NB4 (cell line): ENCODE data around the gene BSDC1.

ENCODE experiments used
- CTCF ChIP-seq: IDR thresholded peaks from one replicate; pipeline ENCODE4 v1.5.1; 2012; ENCODE audit warnings: low read depth, low read length
- POLR2A ChIP-seq: IDR thresholded peaks from 2 replicates; pipeline ENCODE4 v1.6.1; 2011; ENCODE audit warnings: mild to moderate bottlenecking; ENCODE audit not compliant: insufficient read length; ENCODE audit errors: extremely low read depth

DNA sequence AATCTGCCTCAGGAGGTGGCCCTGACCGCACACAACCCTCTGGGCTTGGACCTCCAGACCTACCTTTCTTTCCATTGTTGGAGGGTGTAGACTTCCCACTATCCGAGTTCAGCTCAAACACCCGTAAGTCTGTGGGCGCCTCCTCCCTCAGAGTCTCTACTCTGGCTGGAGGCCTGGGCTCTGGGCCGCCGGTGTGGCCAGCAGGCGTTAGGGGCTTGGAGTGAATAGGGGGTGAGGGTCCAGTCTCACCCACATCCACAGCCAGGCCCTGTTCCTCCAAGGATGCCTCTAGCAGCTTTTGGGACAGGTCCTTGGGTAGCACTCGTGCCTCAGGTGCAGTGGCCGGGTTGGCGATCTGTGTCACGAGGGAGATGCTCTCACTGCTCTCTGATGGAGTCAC, 18.0 kb downstream of the BSDC1 start:
- TF ChIP-seq CTCF = no peak
- TF ChIP-seq POLR2A = no peak
